Panc1 (cell line): ENCODE measurements around the gene PGA3. TPM values are rescaled to one million over a fixed set of nuclear protein-coding genes. Genes with fewer than 3 reads are reported as not detected.

Experiments
- ATAC-seq: fragments of 200-7000 bp; cut with Tn5 transposase; 2 replicates; pipeline ENCODE4 v1.9.1; 2020; ENCODE audit warnings: mild to moderate bottlenecking, moderate library complexity
- BruUV-seq: library from RNA; stranded (reverse); fragments of 400-500 nt; replicated peaks from 2 replicates; lab custom pipeline; 2021; lab: Mats Ljungman, UMichigan
- CTCF ChIA-PET: fragments of 300-600 bp; sonication (Branson Sonifier 250); formaldehyde crosslinking; loops from one replicate; lab custom pipeline; 2022; ENCODE audit warnings: antibody characterized with exemption; lab: Charles Lee
- POLR2A ChIA-PET: fragments of 300-600 bp; sonication (Branson Sonifier 250); formaldehyde crosslinking; loops from one replicate; lab custom pipeline; 2022; ENCODE audit warnings: antibody characterized with exemption; lab: Charles Lee
- DNase-seq: peaks from one replicate; pipeline ENCODE4 v3.0.0-alpha.2; 2010; ENCODE audit warnings: low read depth, low spot score
- H3K27ac ChIP-seq: 2 replicates; pipeline ENCODE4 v1.5.1; 2011; ENCODE audit warnings: mild to moderate bottlenecking, low read length, inconsistent platforms
- H3K27me3 ChIP-seq: fragments of 200-500 bp; sonication (Bioruptor generic); 2 replicates; pipeline ENCODE4 v1.6.0; 2014; ENCODE audit warnings: low read length, inconsistent platforms; ENCODE audit not compliant: control insufficient read depth, insufficient read depth
- H3K36me3 ChIP-seq: fragments of 200-500 bp; sonication (Bioruptor generic); 2 replicates; pipeline ENCODE4 v1.5.1; 2014; ENCODE audit warnings: inconsistent platforms, mild to moderate bottlenecking, low read length, moderate library complexity; ENCODE audit not compliant: control insufficient read depth, insufficient read depth
- H3K4me1 ChIP-seq: 2 replicates; pipeline ENCODE4 v1.5.1; 2011; ENCODE audit warnings: inconsistent platforms, mild to moderate bottlenecking, low read length, moderate library complexity; ENCODE audit not compliant: control insufficient read depth, insufficient read depth
- H3K4me3 ChIP-seq, 2 experiments: 2 replicates each; pipeline ENCODE4 v1.5.1; 2011 to 2012; ENCODE audit warnings: low read depth in 2 of 2, low read length in 2 of 2, mild to moderate bottlenecking in 2 of 2, inconsistent platforms in 1 of 2, moderate library complexity in 1 of 2
- H3K9me3 ChIP-seq: fragments of 200-500 bp; sonication (Bioruptor generic); 2 replicates; pipeline ENCODE4 v1.5.1; 2014; ENCODE audit warnings: low read depth, mild to moderate bottlenecking, inconsistent platforms, low read length, moderate library complexity; ENCODE audit not compliant: control insufficient read depth, insufficient read depth
- POLR2AphosphoS5 ChIP-seq: IDR thresholded peaks from 2 replicates; pipeline ENCODE4 v1.6.1; 2012; ENCODE audit warnings: mild to moderate bottlenecking, low read depth, low read length, moderate library complexity
- SIN3A ChIP-seq: IDR thresholded peaks from 2 replicates; pipeline ENCODE4 v1.6.1; 2012; ENCODE audit warnings: low read depth, mild to moderate bottlenecking, low read length, moderate library complexity, borderline replicate concordance; ENCODE audit not compliant: insufficient read depth
- TCF7L2 ChIP-seq: IDR thresholded peaks from 2 replicates; pipeline ENCODE4 v1.6.1; 2011; ENCODE audit warnings: mild to moderate bottlenecking, low read depth, low read length, inconsistent platforms
- in situ Hi-C: cut with HindIII; loops from 2 replicates; pipeline ENCODE4 v1.10.0; 2016; ENCODE audit warnings: low sequenced_read_pairs, low pct_unique_long_range_greater_than_20kb
- intact Hi-C: fragments of 100-400 bp; cut with micrococcal nuclease; formaldehyde crosslinking; loops from one replicate; pipeline ENCODE4 v1.10.0; 2022; ENCODE audit not compliant: unreplicated experiment
- total RNA-seq: library from RNA; stranded (reverse); gene quantifications from one replicate; pipeline ENCODE4 v1.2.1, GENCODE V29; 2021; ENCODE audit not compliant: unreplicated experiment
- TF ChIP-seq, protein P1 (sequence below): fragments of 450-650 bp; IDR thresholded peaks from 2 replicates; pipeline ENCODE4 v1.5.1; 2017; ENCODE audit warnings: mild to moderate bottlenecking
- TF ChIP-seq, protein P2 (sequence below), 2 experiments: IDR thresholded peaks; 2 replicates each; pipeline ENCODE4 v1.6.1; 2011 to 2012; ENCODE audit warnings: low read depth in 2 of 2, control low read depth in 1 of 2, low read length in 1 of 2, mild to moderate bottlenecking in 1 of 2, moderate library complexity in 1 of 2; ENCODE audit not compliant: insufficient read depth in 1 of 2

PGA3 gene
- total RNA-seq, 1 experiment from 2014 or later = not detected

DNA sequence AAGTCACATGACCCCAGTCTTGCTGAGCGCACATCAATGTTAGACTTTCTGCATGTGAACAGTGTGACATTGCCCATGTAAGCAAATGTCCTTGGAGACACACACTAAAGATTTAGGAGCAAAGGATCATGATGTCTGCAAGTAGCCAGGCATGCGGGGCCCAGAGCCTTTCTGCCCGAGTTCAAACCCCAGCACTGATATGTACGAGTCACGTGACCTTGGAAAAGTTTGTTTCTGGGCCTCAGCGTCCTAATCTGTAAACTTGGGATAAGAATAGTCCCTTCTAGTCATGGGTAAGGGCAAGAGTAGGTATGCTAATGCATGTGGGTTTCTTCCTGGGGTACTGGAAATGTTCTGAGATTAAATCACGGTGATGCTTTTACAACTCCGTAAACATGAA is 16.8 kb upstream of the PGA3 start:
- intact Hi-C loops = loop anchor here (5.0 kb wide), 2 partner anchors 54 to 354 kb away; no protein-coding TSS in a partner anchor
- Histone ChIP-seq H3K4me1 (no peaks in the 10 kb centered on the region), H3K27ac (no peak overlapping the region), H3K36me3 (no peaks in the 10 kb centered on the region), H3K27me3 (no peaks in the 10 kb centered on the region), H3K4me3 (no peak overlapping the region), H3K9me3 (no peaks in the 10 kb centered on the region)
- DNase-seq (no peak), ATAC-seq (no peak)
- ChIA-PET CTCF (interaction anchor here (0.7 kb wide), 1 partner anchor 13 kb away, joined by 4 read pairs; no protein-coding TSS in a partner anchor), POLR2A (no interaction called here)
- in situ Hi-C loops = no loop called here
- TF ChIP-seq, protein P1, sequence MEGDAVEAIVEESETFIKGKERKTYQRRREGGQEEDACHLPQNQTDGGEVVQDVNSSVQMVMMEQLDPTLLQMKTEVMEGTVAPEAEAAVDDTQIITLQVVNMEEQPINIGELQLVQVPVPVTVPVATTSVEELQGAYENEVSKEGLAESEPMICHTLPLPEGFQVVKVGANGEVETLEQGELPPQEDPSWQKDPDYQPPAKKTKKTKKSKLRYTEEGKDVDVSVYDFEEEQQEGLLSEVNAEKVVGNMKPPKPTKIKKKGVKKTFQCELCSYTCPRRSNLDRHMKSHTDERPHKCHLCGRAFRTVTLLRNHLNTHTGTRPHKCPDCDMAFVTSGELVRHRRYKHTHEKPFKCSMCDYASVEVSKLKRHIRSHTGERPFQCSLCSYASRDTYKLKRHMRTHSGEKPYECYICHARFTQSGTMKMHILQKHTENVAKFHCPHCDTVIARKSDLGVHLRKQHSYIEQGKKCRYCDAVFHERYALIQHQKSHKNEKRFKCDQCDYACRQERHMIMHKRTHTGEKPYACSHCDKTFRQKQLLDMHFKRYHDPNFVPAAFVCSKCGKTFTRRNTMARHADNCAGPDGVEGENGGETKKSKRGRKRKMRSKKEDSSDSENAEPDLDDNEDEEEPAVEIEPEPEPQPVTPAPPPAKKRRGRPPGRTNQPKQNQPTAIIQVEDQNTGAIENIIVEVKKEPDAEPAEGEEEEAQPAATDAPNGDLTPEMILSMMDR = no peak
- TF ChIP-seq POLR2AphosphoS5 = no peak
- no peak for TF ChIP-seq SIN3A
- TF ChIP-seq TCF7L2 = no peak
- TF ChIP-seq, protein P2, sequence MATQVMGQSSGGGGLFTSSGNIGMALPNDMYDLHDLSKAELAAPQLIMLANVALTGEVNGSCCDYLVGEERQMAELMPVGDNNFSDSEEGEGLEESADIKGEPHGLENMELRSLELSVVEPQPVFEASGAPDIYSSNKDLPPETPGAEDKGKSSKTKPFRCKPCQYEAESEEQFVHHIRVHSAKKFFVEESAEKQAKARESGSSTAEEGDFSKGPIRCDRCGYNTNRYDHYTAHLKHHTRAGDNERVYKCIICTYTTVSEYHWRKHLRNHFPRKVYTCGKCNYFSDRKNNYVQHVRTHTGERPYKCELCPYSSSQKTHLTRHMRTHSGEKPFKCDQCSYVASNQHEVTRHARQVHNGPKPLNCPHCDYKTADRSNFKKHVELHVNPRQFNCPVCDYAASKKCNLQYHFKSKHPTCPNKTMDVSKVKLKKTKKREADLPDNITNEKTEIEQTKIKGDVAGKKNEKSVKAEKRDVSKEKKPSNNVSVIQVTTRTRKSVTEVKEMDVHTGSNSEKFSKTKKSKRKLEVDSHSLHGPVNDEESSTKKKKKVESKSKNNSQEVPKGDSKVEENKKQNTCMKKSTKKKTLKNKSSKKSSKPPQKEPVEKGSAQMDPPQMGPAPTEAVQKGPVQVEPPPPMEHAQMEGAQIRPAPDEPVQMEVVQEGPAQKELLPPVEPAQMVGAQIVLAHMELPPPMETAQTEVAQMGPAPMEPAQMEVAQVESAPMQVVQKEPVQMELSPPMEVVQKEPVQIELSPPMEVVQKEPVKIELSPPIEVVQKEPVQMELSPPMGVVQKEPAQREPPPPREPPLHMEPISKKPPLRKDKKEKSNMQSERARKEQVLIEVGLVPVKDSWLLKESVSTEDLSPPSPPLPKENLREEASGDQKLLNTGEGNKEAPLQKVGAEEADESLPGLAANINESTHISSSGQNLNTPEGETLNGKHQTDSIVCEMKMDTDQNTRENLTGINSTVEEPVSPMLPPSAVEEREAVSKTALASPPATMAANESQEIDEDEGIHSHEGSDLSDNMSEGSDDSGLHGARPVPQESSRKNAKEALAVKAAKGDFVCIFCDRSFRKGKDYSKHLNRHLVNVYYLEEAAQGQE (IDR thresholded peaks at IDR 0.05; ENCODE audit: insufficient read depth in 1 of 2, low read depth in 2 of 2, low read length in 1 of 2) = no peak
- no TSS peak for BruUV-seq

DNA sequence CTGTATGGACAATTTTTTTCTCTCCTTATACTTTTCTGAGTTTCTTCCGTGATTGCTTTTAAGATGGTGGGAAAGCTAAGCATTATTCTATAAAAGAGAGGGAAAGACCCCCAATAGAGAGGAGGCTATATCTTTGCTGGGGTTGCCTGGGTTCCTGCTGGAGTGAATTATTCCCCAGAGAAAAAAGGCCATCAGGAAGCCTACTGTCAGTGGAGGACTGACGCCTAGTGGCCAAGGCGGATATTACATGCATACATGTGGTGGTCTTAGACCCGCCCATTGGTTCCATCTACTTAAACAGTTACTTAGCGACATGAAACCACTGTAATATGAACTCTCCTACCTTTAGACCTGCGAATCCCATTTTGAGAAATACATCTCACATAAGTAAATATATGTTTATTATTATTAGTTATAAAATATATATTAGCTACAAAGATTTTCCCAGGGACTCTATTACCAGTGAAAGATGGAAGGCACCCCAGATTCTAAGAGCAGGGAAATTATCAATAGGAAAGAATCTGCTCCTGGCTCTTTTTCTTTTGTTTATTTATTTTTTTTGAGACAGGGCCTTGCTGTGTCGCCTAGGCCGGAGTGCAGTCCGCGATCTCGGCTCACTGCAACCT is 15.7 kb upstream of the PGA3 start:
- peak; percentile 58 for DNase-seq
- intact Hi-C loops = loop anchor here (5.0 kb wide), 2 partner anchors 55 to 355 kb away; no protein-coding TSS in a partner anchor
- peak; percentile 92 for ATAC-seq
- CTCF ChIA-PET = no interaction called here
- no peaks in the 10 kb centered on the region for H3K27me3 ChIP-seq
- no peak for TF ChIP-seq TCF7L2
- TF ChIP-seq, protein P2 (IDR thresholded peaks at IDR 0.05; ENCODE audit: insufficient read depth in 1 of 2, low read depth in 2 of 2, low read length in 1 of 2) = no peak
- TF ChIP-seq POLR2AphosphoS5 = no peak
- TF ChIP-seq, protein P1 = peak; percentile 95
- H3K4me1 ChIP-seq = no peaks in the 10 kb centered on the region
- no peaks in the 10 kb centered on the region for H3K9me3 ChIP-seq
- POLR2A ChIA-PET = interaction anchor here (0.6 kb wide), 1 partner anchor 10 kb away, joined by 3 read pairs; no protein-coding TSS in a partner anchor
- no peaks in the 10 kb centered on the region for H3K36me3 ChIP-seq
- no peak overlapping the region for H3K27ac ChIP-seq
- H3K4me3 ChIP-seq = no peak overlapping the region
- in situ Hi-C loops = no loop called here
- BruUV-seq = no TSS peak
